A549 (cell line): ENCODE data around the gene SGSM1.

ENCODE experiments used
- CEBPB ChIP-seq, 2 experiments: fragments of >200 bp in 1 of 2; sonication (Bioruptor Twin) in 1 of 2; formaldehyde crosslinking in 1 of 2; IDR thresholded peaks; 2 replicates each; pipeline ENCODE4 v1.6.1; 2012 to 2016
- CTCF ChIP-seq: fragments of >200 bp; sonication (Bioruptor Twin); formaldehyde crosslinking; IDR thresholded peaks from 3 replicates; pipeline ENCODE4 v1.5.1; 2016
- EHMT2 ChIP-seq: fragments of 200-600 bp; sonication (generic); IDR thresholded peaks from 2 replicates; pipeline ENCODE4 v1.6.1; 2016; ENCODE audit warnings: antibody characterized with exemption, low read depth, mild to moderate bottlenecking, moderate library complexity
- EP300 ChIP-seq, 2 experiments: fragments of >200 bp; sonication (Bioruptor Twin); formaldehyde crosslinking; IDR thresholded peaks; 2 replicates in 1 of 2; 3 replicates in 1 of 2; pipeline ENCODE4 v1.6.1; 2016 to 2017
- FOXS1 ChIP-seq: fragments of 250-450 bp; sonication (Bioruptor Pico); IDR thresholded peaks from 2 replicates; pipeline ENCODE4 v1.5.0; 2020; ENCODE audit warnings: mild to moderate bottlenecking, moderate library complexity
- HDAC2 ChIP-seq: fragments of 200-600 bp; sonication (generic); IDR thresholded peaks from 2 replicates; pipeline ENCODE4 v1.6.1; 2016
- HOXB5 ChIP-seq: fragments of 250-450 bp; sonication (Bioruptor Pico); IDR thresholded peaks from 2 replicates; pipeline ENCODE4 v1.5.0; 2020; ENCODE audit warnings: mild to moderate bottlenecking, moderate library complexity
- JUNB ChIP-seq: fragments of >200 bp; sonication (Bioruptor Twin); formaldehyde crosslinking; IDR thresholded peaks from 2 replicates; pipeline ENCODE4 v1.6.1; 2016
- MAX ChIP-seq: IDR thresholded peaks from 2 replicates; pipeline ENCODE4 v1.6.1; 2012
- PHF8 ChIP-seq: fragments of 200-600 bp; sonication (generic); IDR thresholded peaks from 2 replicates; pipeline ENCODE4 v1.6.1; 2016; ENCODE audit warnings: low read depth, mild to moderate bottlenecking, antibody characterized with exemption, moderate library complexity, borderline replicate concordance
- POLR2A ChIP-seq: IDR thresholded peaks from 2 replicates; pipeline ENCODE4 v1.6.1; 2012; ENCODE audit warnings: mild to moderate bottlenecking, low read length
- REST ChIP-seq: fragments of 200-600 bp; sonication (generic); IDR thresholded peaks from 2 replicates; pipeline ENCODE4 v1.6.1; 2016; ENCODE audit warnings: antibody characterized with exemption, mild to moderate bottlenecking, moderate library complexity
- SREBF2 ChIP-seq: fragments of 450-650 bp; IDR thresholded peaks from 2 replicates; pipeline ENCODE4 v1.6.1; 2014; ENCODE audit warnings: mild to moderate bottlenecking, moderate library complexity
- USF2 ChIP-seq: fragments of 450-650 bp; IDR thresholded peaks from 2 replicates; pipeline ENCODE4 v1.6.1; 2014; ENCODE audit warnings: antibody characterized with exemption

GRCh38 chr22:24926849-24927579 is 121.0 kb downstream of the SGSM1 start:
- TF ChIP-seq CTCF (no peak), PHF8 (no peak), HOXB5 (CRISPR knock-in tag) (no peak), EP300 (IDR thresholded peaks at IDR 0.05) (no peak), REST (no peak), HDAC2 (no peak), USF2 (no peak), CEBPB (IDR thresholded peaks at IDR 0.05) (no peak), FOXS1 (no peak), MAX (no peak), EHMT2 (no peak), POLR2A (no peak), JUNB (no peak), SREBF2 (no peak)
